HepG2 (cell line): ENCODE results near the gene UBE2L6. TPM values are rescaled to one million over a fixed set of nuclear protein-coding genes. Genes with fewer than 3 reads are reported as not detected.

ENCODE experiments used
- ARID5B ChIP-seq: IDR thresholded peaks from 2 replicates; pipeline ENCODE4 v1.4.0; 2020; ENCODE audit warnings: mild to moderate bottlenecking, missing genetic modification reagents
- ATF3 ChIP-seq: sonication (generic); formaldehyde crosslinking; IDR thresholded peaks from 2 replicates; pipeline ENCODE4 v1.4.0; 2020; ENCODE audit warnings: missing genetic modification reagents
- HNF4A ChIP-seq: sonication (generic); formaldehyde crosslinking; IDR thresholded peaks from 2 replicates; pipeline ENCODE4 v1.4.0; 2020; ENCODE audit warnings: missing genetic modification reagents
- MLX ChIP-seq: IDR thresholded peaks from 2 replicates; pipeline ENCODE4 v1.6.1; 2016
- NAIF1 ChIP-seq: sonication (generic); formaldehyde crosslinking; IDR thresholded peaks from 2 replicates; pipeline ENCODE4 v1.5.0; 2020; ENCODE audit warnings: mild to moderate bottlenecking, missing genetic modification reagents, borderline replicate concordance
- PAXIP1 ChIP-seq: sonication (generic); formaldehyde crosslinking; conservative IDR thresholded peaks from 2 replicates; pipeline ENCODE4 v1.4.0; 2020; ENCODE audit warnings: mild to moderate bottlenecking, missing genetic modification reagents, moderate library complexity
- SALL1 ChIP-seq: sonication (generic); formaldehyde crosslinking; IDR thresholded peaks from 2 replicates; pipeline ENCODE4 v1.8.0; 2022; ENCODE audit warnings: mild to moderate bottlenecking, missing genetic modification reagents
- USF2 ChIP-seq, 2 experiments: sonication (generic) in 1 of 2; formaldehyde crosslinking in 1 of 2; IDR thresholded peaks; 2 replicates each; pipeline versions ENCODE4 v1.5.1 to v1.6.1; 2011 to 2020; ENCODE audit warnings: borderline replicate concordance in 1 of 2, low read depth in 1 of 2, low read length in 1 of 2, mild to moderate bottlenecking in 1 of 2, missing genetic modification reagents in 1 of 2, moderate library complexity in 1 of 2
- polyA plus RNA-seq, 8 experiments: library from polyadenylated mRNA; depleted of rRNA in 3 of 8; stranded (reverse) in 7 of 8; unstranded in 1 of 8; fragments of >200 nt; fragmentation: Illumina TruSeq in 4 of 8; extraction: Trizol in 4 of 8; gene quantifications; 2 replicates each; pipeline versions ENCODE4 v1.2.1 to v1.2.3, GENCODE V29; 2011 to 2016; ENCODE audit warnings: low read depth in 4 of 8, missing spikeins in 1 of 8, mixed read lengths in 1 of 8; ENCODE audit not compliant: insufficient read depth in 1 of 8
- total RNA-seq, 5 experiments: library from RNA; depleted of rRNA; stranded (reverse); fragments of >200 nt; fragmentation: Illumina TruSeq; extraction: Trizol; gene quantifications; 2 replicates each; pipeline ENCODE4 v1.2.3, GENCODE V29; 2016; ENCODE audit warnings: low read depth in 1 of 5

The UBE2L6 gene
- total and polyA plus RNA-seq, 2 of the 13 experiments (the other 11 are each of a cell fraction or from before 2014, with no cell fraction given) = 30.3 to 30.4 TPM

- TF ChIP-seq USF2 (IDR thresholded peaks at IDR 0.05; ENCODE audit: low read depth, low read length) (0 out of 2 replicates have a peak, but pooled peaks have one; percentile 4), USF2 (CRISPR knock-in tag; IDR thresholded peaks at IDR 0.05; ENCODE audit: borderline replicate concordance) (no peak; the same call in 1 of the 2 replicates), SALL1 (CRISPR knock-in tag) (0 out of 2 replicates have a peak, but pooled peaks have one; percentile 13), ATF3 (no peak), NAIF1 (CRISPR knock-in tag) (no peak), MLX (peak; percentile 31; the same call in 1 of the 2 replicates), HNF4A (CRISPR knock-in tag) (peak; percentile 80), ARID5B (CRISPR knock-in tag) (0 out of 2 replicates have a peak, but pooled peaks have one; percentile 15), PAXIP1 (CRISPR knock-in tag) (0 out of 2 replicates have a peak, but pooled peaks have one; percentile 22)
Observed at GRCh38 chr11:57508341-57509170, 58.9 kb downstream of the UBE2L6 start (continued).
